MG63 (cell line): ENCODE data around the gene MYH1. TPM values are rescaled to one million over a fixed set of nuclear protein-coding genes. Genes with fewer than 3 reads are reported as not detected.
A peak's percentile ranks its signal among the peaks of the same experiment; 100 is the strongest.
"Not testable (repeated sequence)": the region's sequence is repeated elsewhere in the genome, so short reads cannot be mapped to it uniquely, and the experiment has no call there.

Experiments used
- DNase-seq: peaks from one replicate; pipeline ENCODE4 v3.0.0-alpha.2; 2020
- H3K27me3 ChIP-seq: fragments of 250-450 bp; sonication (Bioruptor Pico); 2 replicates; pipeline ENCODE4 v1.5.1; 2020; ENCODE audit warnings: mild to moderate bottlenecking, moderate library complexity
- H3K36me3 ChIP-seq: fragments of 250-450 bp; sonication (Bioruptor Pico); 2 replicates; pipeline ENCODE4 v1.5.1; 2020; ENCODE audit warnings: mild to moderate bottlenecking, moderate library complexity
- H3K4me3 ChIP-seq: fragments of 250-450 bp; sonication (Bioruptor Pico); 2 replicates; pipeline ENCODE4 v1.5.1; 2020; ENCODE audit warnings: mild to moderate bottlenecking, moderate library complexity
- H3K9me3 ChIP-seq: fragments of 250-450 bp; sonication (Bioruptor Pico); 2 replicates; pipeline ENCODE4 v1.5.1; 2020; ENCODE audit warnings: mild to moderate bottlenecking, moderate library complexity
- total RNA-seq: library from RNA; depleted of rRNA; stranded (reverse); fragments of >200 nt; shearing (Covaris generic); gene quantifications from 2 replicates; pipeline ENCODE4 v1.2.3, GENCODE V29; 2014; ENCODE audit warnings: low replicate concordance; rRNA removed

The MYH1 gene
- total RNA-seq = not detected in 2 replicates

DNA sequence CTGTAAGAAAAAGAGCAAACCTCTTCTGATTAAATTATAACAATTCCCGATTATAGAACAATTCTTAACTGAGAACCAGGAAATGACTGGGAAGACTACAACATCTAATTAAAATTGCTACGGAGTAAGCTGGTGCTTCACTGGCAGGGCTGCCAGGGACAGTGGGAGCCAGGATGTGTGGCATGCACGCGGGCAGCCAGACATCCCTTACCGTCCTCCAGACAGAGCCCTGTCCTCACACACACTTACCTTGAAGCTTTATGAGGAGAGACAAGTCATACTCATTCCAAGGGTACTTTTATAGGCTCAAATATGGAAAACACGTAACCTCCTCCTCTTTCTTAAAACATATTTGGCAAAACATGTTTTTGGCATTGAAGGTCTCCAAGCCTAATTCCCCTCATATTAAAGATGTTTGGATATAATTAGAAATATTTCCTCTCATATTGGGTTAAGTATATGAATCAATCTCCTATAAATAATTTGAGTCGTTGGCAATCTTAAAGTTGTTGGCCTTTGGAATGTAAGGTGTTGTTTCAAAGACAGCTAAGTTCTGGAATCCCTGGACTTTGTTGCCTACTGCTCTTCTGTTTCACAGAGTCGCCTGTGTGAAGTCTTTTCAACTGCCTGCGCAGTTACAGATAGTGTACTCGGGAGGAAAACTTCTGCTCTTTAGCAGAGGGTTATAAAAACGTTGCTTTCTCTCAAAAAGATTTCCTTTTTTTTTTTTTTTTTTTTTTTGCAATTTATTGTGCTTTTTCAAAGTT lies at the start of gene MYH1:
Gene MYH1, minus strand, starts transcription at position 272 of the 767 bp plus-strand sequence. CDS start 1,900 bp downstream, outside the sequence.
- Histone ChIP-seq H3K9me3 (no peaks in the 10 kb centered on the region; the same call in 1 of the 2 replicates), H3K27me3 (no peaks in the 10 kb centered on the region), H3K4me3 (no peak within 1 kb of the TSS), H3K36me3 (no peaks in the 10 kb centered on the region)
- DNase-seq = no peak

- no peak for DNase-seq
- H3K27me3 ChIP-seq = no peaks in the 10 kb centered on the region
- no peak overlapping the region for H3K4me3 ChIP-seq
- no peaks in the 10 kb centered on the region for H3K36me3 ChIP-seq
- no peaks in the 10 kb centered on the region for H3K9me3 ChIP-seq
Measured at GRCh38 chr17:10563991-10564660, 45.8 kb upstream of the MYH1 start.

DNA sequence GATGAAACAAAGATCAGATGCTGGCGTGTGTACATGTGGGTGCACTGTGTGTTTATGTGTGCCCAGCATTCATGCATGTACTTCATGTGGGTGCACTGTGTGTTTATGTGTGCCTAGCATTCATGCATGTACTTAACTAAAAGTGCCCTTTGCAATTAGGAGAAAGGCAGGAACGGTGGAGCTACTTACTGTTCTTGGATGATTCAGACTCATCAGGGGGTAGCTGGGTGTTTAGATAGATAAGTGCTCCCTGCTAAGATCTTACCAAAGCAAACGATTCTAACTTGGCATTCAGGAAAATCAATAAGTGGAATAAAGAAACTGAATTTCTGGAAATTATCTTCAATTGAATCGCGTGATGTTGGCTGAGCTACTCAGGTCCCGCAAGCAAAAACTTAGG lies 39.7 kb upstream of the MYH1 start:
- DNase-seq = no peak
- H3K27me3 ChIP-seq = no peaks in the 10 kb centered on the region
- H3K4me3 ChIP-seq = no peak overlapping the region
- H3K9me3 ChIP-seq = no peaks in the 10 kb centered on the region
- no peaks in the 10 kb centered on the region for H3K36me3 ChIP-seq

DNA sequence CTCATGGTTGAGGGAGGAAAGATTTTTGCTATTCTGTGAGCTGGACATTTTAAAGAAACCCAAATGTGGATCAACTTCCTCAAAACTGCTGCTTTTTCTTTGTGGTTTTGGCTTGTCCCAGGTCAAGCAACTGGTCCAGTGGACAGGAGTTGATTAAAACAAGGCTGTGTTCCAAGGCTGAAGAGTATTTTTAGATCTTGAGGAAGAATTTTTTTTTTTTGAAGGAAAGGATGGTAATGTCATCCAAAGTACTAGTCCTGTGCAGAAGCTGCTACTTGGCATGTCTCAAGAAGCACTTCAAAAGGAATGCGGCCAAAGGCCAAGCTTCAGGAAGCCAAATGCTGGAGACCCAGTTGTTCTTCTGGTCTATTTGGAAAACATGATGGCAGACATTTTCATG lies 39.1 kb upstream of the MYH1 start:
- H3K4me3 ChIP-seq = no peak overlapping the region
- no peaks in the 10 kb centered on the region for H3K27me3 ChIP-seq
- peak; percentile 80 for DNase-seq
- H3K36me3 ChIP-seq = no peaks in the 10 kb centered on the region
- H3K9me3 ChIP-seq = no peaks in the 10 kb centered on the region

- H3K4me3 ChIP-seq = no peak overlapping the region
- peak; percentile 79 for DNase-seq
- H3K36me3 ChIP-seq = no peaks in the 10 kb centered on the region
- no peaks in the 10 kb centered on the region for H3K9me3 ChIP-seq
- no peaks in the 10 kb centered on the region for H3K27me3 ChIP-seq
Measured at GRCh38 chr17:10556301-10557005, 38.1 kb upstream of the MYH1 start.

- H3K9me3 ChIP-seq = no peaks in the 10 kb centered on the region
- H3K36me3 ChIP-seq = no peaks in the 10 kb centered on the region
- H3K27me3 ChIP-seq = no peaks in the 10 kb centered on the region
- DNase-seq = no peak
- H3K4me3 ChIP-seq = no peak overlapping the region
Measured at GRCh38 chr17:10550014-10550413, 31.7 kb upstream of the MYH1 start.

- Histone ChIP-seq H3K9me3 (no peaks in the 10 kb centered on the region), H3K4me3 (no peak within 1 kb of the TSS), H3K36me3 (no peaks in the 10 kb centered on the region), H3K27me3 (no peaks in the 10 kb centered on the region)
- no peak for DNase-seq
Measured at GRCh38 chr17:10549096-10549842, 30.9 kb upstream of the MYH1 start, which contains the start of gene MYH2. MYH2 (minus strand) TSS chr17:10549658; CDS start chr17:10547920, 1,738 bp downstream.

- H3K4me3 ChIP-seq = no peak overlapping the region
- no peaks in the 10 kb centered on the region for H3K27me3 ChIP-seq
- no peaks in the 10 kb centered on the region for H3K36me3 ChIP-seq
- no peak for DNase-seq
- H3K9me3 ChIP-seq = no peaks in the 10 kb centered on the region
Measured at GRCh38 chr17:10547351-10547750, 29.0 kb upstream of the MYH1 start.

DNA sequence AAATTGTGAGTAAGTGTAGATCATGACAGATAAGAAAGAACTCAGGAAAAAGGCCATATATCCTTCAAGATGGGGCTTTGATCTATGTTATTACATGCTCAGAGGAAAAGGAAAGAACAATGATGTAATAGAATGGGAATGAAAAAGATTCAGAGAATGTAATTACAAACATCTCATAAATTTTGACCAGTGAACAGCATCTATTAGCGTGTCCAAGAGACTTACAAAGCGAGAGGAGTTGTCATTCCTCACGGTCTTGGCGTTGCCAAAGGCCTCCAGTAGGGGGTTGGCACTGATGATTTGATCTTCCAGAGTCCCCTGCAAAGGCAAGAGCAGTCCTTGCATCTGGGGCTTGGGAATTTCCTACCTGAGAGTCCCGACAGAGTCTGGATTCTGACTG lies 25.1 kb upstream of the MYH1 start:
- H3K36me3 ChIP-seq, H3K4me3 ChIP-seq, DNase-seq, H3K27me3 ChIP-seq: not testable (repeated sequence)
- peaks cover 11% of the 10 kb centered on the region for H3K9me3 ChIP-seq

- peaks cover 11% of the 10 kb centered on the region for H3K9me3 ChIP-seq
- not testable (repeated sequence) for DNase-seq, H3K4me3 ChIP-seq, H3K36me3 ChIP-seq, H3K27me3 ChIP-seq
Measured at GRCh38 chr17:10541179-10541578, 22.8 kb upstream of the MYH1 start.

- H3K4me3 ChIP-seq = no peak overlapping the region
- no peaks in the 10 kb centered on the region for H3K9me3 ChIP-seq
- DNase-seq = no peak
- H3K36me3 ChIP-seq = no peaks in the 10 kb centered on the region
- H3K27me3 ChIP-seq = no peaks in the 10 kb centered on the region
Measured at GRCh38 chr17:10532026-10532425, 13.7 kb upstream of the MYH1 start.

DNA sequence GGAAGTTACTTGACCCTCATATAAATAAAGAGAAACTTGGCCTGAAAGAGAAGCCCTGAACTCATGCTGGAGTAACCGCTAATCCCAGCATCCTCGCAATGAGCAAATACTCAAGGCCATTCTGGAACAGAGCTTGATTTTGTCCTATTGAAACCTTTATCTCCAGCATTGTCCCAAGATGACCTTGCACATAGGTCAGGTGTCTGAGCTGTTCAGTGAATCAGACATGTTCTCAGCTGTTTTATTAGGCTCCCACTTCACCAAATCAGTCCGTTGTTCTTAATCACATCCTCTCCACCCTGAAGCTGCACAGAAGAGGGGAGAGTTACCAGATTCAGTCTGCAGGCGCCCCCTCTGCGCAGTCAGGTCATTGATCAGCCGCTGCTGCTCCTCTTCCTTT lies 9.1 kb upstream of the MYH1 start:
- no peaks in the 10 kb centered on the region for H3K27me3 ChIP-seq
- DNase-seq = no peak
- no peak overlapping the region for H3K4me3 ChIP-seq
- no peaks in the 10 kb centered on the region; the same call in 1 of the 2 replicates for H3K9me3 ChIP-seq
- no peaks in the 10 kb centered on the region for H3K36me3 ChIP-seq

DNA sequence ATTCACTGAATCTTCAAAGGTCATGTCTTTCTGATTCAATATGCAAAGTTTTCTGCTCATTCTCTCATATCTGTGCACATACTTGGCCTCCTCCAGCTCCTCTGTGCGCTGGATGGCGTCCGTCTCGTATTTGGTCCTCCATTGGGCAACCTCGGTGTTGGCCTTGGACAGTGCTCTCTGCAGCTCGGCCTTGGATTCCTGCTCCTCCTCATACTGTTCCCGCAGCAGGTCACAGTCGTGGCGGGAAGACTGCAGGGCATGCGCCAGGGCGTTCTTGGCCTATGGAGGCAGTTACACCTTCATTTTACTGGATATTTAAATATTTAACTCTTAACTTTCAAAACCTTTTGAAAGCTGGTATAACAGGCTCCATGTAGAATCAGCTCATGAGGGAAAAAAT lies 8.2 kb upstream of the MYH1 start:
- H3K27me3 ChIP-seq = no peaks in the 10 kb centered on the region
- H3K4me3 ChIP-seq = no peak overlapping the region
- no peaks in the 10 kb centered on the region; the same call in 1 of the 2 replicates for H3K9me3 ChIP-seq
- no peak for DNase-seq
- no peaks in the 10 kb centered on the region for H3K36me3 ChIP-seq

DNA sequence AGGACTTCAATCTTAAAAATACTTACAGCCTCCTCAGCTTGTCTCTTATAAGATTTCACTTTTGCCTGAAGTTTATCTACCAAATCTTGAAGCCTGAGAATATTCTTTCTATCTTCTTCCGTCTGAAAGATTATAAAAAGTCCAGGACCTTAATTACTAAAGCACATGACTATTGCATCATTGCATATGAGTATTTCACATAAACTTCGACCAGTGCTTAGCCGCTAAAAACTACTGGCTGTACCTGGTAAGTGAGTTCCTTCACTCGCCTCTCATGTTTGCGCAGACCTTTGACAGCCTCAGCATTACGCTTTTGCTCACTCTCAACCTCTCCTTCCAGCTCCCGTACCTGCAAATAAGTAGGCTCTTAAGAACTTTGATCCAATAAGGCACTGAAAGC lies 4.7 kb upstream of the MYH1 start:
- no peaks in the 10 kb centered on the region for H3K27me3 ChIP-seq
- no peak for DNase-seq
- H3K4me3 ChIP-seq = no peak overlapping the region
- no peaks in the 10 kb centered on the region for H3K36me3 ChIP-seq
- H3K9me3 ChIP-seq = no peaks in the 10 kb centered on the region; the same call in 1 of the 2 replicates

GRCh38 chr17:10521949-10522348 lies 3.6 kb upstream of the MYH1 start:
- Histone ChIP-seq H3K36me3 (no peaks in the 10 kb centered on the region), H3K27me3 (no peaks in the 10 kb centered on the region), H3K4me3 (no peak overlapping the region), H3K9me3 (no peaks in the 10 kb centered on the region; the same call in 1 of the 2 replicates)
- no peak for DNase-seq

GRCh38 chr17:10516638-10517037 lies 1.7 kb downstream of the MYH1 start:
- DNase-seq = peak; percentile 41
- Histone ChIP-seq H3K9me3 (no peaks in the 10 kb centered on the region), H3K36me3 (no peaks in the 10 kb centered on the region), H3K4me3 (no peak overlapping the region), H3K27me3 (no peaks in the 10 kb centered on the region)

- Histone ChIP-seq H3K36me3 (no peaks in the 10 kb centered on the region), H3K4me3 (no peak overlapping the region), H3K27me3 (no peaks in the 10 kb centered on the region), H3K9me3 (no peaks in the 10 kb centered on the region)
- DNase-seq = no peak
Measured at GRCh38 chr17:10516065-10516464, 2.3 kb downstream of the MYH1 start.
